Stimulated activated CD8-positive, alpha-beta memory T cell treated with anti-CD3 and anti-CD28 coated beads, Interleukin-7, amount 100 ng/mL, for 4 hours (primary cell): ENCODE results near the gene ABTB2.

ENCODE experiments used
- DNase-seq, 2 donors: peaks; one replicate each; pipeline ENCODE4 v3.0.0-alpha.2; 2020; ENCODE audit warnings: low read depth in 2 of 2

ABTB2 gene

GRCh38 chr11:34341931-34342533 lies 15.8 kb downstream of the ABTB2 start:
- DNase-seq: no peak

GRCh38 chr11:34341096-34341495 lies 16.7 kb downstream of the ABTB2 start:
- DNase-seq: no peak

- DNase-seq: no peak
These were observed 17.2 kb downstream of the ABTB2 start for GRCh38 chr11:34340653-34341052.

DNA sequence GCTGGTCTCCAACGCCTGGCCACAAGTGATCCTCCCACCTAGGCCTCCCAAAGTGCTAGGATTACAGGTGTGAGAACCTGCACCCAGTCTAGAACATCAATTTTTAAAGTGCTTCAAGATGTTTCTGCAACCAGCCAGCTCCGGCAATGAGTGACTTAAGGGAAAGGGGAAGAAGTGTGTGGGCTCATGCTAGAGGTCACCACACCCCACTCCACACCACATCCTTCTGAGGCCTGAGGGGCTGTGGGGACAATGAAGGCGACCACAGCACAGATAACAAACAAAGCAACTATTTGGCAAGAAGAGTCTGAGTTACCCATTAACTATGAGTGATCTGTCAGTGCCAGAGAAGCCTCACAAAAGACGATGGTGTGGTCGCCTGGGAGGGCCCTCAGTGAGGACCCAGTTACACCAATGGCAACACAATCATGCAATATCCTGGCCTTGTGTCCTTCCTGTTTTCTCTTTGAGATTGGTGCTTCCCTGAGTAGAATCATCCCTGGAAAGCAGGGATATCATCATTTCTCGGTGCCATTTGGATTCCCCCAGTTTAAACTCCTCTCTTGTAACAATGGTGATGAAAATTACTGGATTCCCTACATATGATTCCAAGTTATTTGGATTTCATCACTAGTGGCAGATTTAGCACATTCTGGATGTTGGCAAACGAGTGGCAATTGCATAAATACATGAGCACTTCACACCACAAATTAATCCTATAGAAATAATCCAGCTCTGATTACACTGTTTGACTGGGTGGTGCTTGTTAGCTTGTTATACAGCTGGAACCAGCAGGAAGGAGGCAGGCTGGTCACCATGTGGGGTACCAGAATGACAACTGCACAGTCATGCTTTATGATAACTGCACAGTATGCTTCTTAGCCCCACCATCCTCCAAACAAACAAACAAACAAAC lies 18.4 kb downstream of the ABTB2 start:
- no peak for DNase-seq

- DNase-seq: no peak
These were observed 20.8 kb downstream of the ABTB2 start for GRCh38 chr11:34337016-34337415.

DNA sequence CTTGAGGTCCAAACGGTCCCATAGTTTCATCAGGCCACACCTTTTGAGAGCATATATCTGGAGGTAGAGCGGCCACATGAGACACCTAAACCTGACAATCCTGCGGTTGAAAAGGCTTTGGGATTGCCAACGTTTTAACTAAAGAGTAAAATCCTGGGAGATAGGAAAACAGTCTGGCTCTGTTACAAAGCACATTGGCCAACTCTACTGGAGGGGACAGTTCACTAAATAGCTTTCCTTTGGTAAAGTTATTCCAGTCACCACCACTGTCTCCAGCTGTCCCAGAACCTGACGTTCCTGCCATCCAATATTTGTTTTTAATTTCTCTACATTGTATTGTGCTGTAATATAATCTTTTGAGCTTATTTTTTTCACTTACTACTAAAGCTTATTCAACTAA lies 22.0 kb downstream of the ABTB2 start:
- no peak for DNase-seq

GRCh38 chr11:34335331-34335730 lies 22.5 kb downstream of the ABTB2 start:
- DNase-seq: no peak

DNA sequence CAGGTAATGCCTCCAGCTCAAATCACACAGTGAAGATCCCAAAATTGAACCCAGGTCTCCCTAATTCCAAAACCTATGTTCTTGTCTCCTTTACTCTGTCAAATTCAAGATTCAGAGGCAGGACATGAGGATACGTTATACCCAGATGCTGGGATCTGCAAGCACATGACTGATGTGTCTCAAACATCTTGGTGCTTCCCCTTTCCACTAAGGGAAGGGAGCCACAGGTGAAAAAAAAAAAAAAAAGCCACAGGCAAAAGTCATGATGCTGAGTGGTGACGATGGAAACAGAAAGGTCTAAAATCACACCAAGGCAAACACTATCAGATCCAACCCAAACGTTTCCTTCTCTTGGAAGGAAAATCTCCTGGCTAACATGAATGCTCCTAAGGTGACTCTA lies 24.0 kb downstream of the ABTB2 start:
- DNase-seq: no peak

- DNase-seq: no peak
These were observed 25.3 kb downstream of the ABTB2 start for GRCh38 chr11:34332524-34332923.

DNA sequence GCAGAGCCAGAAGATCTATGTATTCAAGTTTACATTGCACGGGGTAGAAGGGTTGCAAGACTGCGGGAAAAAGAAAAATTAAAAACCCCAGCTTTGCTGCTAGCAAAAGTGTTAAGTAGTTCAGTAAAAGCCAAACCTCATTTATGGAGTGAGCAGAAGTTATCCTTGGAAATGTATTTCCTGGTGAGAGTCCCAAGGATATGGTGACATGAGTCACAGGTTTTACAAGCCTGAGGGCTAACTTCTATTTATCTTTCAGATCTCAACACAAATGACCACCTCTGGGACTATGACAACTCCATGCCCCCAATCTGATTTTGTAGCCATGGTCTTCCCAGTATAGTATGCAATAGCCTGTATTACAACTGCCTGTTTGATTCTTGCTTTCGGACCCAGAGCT lies 26.1 kb downstream of the ABTB2 start:
- no peak for DNase-seq

DNA sequence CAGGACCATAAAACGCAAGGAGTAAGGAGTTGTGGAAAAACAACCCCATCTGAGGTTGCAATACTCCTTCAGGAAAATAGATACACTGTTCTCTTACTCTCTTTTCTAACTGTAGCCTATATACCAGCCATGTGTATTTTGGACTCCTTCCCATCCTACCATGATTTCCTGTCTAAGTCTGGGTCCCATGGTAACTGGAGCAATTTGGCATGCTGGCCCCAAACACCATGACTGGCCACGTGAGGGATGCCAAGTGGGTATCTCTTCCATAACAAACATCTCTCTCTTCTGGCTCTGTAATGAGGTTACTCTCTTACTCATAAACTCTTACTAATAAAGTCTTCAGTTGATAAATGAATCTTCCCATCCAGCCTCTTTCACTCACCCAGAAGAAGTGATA lies 26.5 kb downstream of the ABTB2 start:
- DNase-seq: no peak

DNA sequence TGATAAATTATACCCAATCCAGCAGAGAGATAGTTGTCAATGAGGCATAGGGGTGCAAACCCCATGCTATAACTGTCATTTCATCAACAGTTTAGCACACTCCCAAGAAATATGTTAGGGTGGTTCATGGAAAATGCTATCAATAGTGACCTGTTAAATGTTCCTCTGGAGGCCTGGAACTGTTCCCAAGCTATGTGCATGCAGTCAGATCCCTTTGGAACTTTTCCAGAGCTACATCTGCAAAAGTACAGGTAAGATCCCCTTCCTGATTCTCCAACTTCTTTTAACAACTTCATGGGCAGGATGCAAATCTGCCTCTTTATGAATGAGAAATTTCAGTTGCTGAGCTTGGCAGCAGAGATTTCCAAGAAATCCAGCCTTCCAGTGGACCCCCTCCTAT lies 27.2 kb downstream of the ABTB2 start:
- DNase-seq: no peak

DNA sequence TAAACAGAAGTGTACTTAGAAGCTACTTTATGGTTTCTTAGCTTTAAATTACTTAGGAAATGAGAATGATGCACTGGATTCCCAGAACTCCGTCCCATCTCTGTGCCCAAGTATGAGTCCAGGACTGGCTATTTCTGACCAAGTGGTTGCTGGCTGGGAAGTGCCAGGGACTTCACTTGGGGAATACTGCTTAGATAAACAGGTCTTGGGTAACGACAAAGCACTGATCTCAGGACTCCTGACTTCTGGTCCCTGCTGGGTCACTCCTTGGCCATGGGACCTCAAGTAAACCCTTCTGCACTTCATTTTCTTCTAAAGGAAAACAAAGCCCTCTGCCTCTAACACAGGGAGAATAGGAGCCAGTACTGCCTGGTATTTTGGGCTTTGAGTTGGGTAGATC lies 27.9 kb downstream of the ABTB2 start:
- DNase-seq: no peak

- no peak for DNase-seq
These were observed 29.2 kb downstream of the ABTB2 start for GRCh38 chr11:34328632-34328910.

DNA sequence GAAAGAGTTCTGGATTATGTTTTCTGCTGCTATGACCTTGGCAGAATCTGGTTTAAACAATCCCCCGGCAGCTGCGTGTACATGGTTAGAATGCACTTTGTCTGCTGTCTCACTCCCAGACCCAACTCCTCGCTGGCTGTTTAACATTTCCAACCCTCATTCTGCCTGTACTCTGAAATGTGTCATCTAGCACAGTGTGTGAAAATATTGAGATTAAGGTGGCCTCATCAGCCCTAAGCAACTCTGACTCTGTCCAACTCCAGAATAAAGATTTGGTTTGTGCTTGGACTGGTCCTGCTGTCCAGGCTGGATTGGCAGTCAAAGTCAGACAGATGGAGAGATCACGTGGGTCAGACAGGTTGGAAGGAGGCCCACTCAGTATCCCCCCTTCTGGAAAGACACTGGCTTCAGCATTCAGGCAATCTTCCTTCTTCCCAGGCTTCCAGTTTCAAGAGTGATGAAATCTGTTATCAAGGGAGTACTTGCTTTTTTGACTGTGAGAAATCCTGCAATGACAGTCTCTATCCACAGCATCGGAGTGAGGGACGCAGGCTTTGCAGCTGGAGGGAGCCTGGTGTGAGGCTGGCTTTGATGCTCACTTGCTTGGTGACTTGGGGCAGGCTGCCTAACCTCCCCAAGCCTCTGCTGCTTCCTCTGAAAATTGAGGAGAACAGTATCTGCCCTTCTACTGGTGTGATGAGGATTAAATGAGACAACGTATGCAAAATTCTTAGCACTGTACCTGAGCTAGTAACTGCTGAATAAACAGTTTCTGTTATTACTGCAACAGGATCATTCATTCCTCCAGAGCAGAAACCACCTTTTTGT lies 29.8 kb downstream of the ABTB2 start:
- DNase-seq: no peak

- no peak for DNase-seq
These were observed 33.3 kb downstream of the ABTB2 start for GRCh38 chr11:34324466-34324865.

DNA sequence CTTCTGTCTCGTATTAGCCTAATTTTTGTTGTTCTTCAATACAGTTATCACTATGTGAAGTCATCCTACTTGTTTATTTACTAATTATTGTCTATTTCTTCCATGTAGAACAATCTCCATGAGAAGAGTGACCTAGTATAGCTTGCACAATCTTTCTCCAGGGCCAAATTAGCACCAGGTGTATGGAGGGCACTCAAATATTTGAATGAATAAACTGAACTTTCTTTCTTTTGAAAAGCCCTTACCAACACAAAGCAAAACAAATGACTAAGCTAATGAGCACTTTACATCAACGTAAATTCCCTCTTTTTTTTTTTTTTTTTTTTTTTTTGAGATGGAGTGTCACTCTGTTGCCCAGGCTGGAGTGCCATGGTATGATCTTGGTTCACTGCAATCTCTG lies 34.2 kb downstream of the ABTB2 start:
- DNase-seq: no peak

DNA sequence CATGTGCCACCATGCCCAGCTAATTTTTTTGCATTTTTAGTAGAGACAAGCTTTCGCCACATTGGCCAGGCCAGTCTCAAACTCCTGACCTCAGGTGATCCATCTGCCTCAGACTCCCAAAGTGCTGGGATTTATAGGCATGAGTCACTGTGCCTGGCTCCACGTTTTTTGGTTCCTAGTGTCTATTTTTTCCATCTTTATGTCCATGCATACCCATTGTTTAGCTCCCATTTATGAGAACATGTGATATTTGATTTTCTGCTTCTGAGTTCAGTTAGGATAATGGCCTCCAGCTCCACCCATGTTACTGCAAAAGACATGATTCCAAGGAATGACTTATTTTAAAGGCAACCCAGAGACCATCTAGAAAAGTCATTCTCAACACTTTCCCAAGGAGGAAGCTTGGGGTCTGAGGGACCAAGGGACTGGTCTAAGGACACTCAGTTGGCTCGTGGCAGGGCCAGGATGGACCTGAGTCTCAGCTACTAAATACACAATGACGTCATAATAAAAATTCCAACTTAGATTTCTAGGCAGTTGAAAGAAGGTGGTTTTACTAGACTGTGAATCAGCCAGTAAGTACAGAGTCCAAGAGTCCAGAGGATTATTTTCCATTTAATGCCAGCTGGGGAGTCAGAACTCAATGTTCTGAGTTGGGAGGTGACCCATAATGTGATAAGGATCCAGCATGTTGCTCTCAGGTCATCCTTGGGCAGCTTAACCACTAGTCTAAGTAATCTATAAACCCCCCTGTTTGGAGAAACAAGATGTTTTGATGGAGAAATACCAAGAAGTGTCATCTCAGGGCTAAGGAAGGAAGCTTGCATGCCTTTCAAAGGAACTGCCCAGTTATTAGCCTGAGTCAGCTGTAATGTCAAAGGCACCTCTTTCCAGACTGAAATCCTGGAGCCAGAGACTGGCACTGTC lies 39.4 kb downstream of the ABTB2 start:
- no peak for DNase-seq

GRCh38 chr11:34317666-34318065 lies 40.1 kb downstream of the ABTB2 start:
- DNase-seq: no peak

- DNase-seq: no peak
These were observed 40.8 kb downstream of the ABTB2 start for GRCh38 chr11:34317036-34317360.

GRCh38 chr11:34316347-34317035 lies 41.3 kb downstream of the ABTB2 start:
- no peak for DNase-seq
